Measurements from ENCODE around the gene LAT. TPM values are rescaled to one million over a fixed set of nuclear protein-coding genes. Genes with fewer than 3 reads are reported as not detected.

Gene LAT
- polyA plus RNA-seq, 1 donor from 2014 or later = 6.4 TPM

DNA sequence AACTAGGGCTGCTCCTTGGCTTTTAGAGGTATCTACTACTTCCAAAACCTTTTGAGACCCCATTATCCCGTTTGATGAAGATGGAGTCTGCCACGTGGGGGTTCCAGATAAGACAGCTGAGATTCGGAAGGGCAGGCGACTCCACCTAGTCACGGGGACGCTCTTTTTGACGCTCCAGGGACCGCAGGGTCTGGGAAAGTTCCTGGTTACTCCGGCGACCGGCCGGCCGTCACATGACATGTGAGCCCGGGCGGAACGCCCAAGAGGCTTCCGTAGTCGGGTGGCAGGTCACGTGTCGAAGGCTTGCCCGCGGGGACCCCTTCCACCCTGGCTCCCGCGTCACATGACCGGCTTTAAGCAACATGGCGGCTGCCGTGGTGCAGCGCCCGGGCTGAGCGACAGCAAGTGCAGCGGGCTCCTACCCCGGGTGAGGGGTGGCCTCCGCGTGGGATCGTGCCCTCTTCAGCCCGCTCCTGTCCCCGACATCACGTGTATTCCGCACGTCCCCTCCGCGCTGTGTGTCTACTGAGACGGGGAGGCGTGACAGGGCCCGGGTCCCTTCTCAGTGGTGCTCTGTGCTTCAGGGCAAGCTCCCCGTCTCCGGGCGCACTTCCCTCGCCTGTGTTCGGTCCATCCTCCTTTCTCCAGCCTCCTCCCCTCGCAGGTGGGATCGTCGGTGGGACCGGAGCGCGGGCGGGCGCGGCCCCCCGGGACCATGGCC lies 10.3 kb upstream of the LAT start, which contains the start of gene SPNS1:
SPNS1 (plus strand) TSS at position 342 of the 721 bp plus-strand sequence; CDS start at position 716, 374 bp downstream.
- peak within 1 kb of the TSS; percentile 80 for H3K4me3 ChIP-seq (ENCODE audit: low read length)
- no peaks in the 10 kb centered on the region for H3K9me2 ChIP-seq (ENCODE audit: insufficient read depth, low read length)
- H4K20me1 ChIP-seq (ENCODE audit: insufficient read depth) = no peaks in the 10 kb centered on the region
- H3K4me2 ChIP-seq (ENCODE audit: low read length) = peak within 1 kb of the TSS; percentile 68
- no peak for TF ChIP-seq EZH2 (IDR thresholded peaks at IDR 0.05; ENCODE audit: borderline replicate concordance, insufficient read depth, low read length, poor library complexity, severe bottlenecking)
- no peak for TF ChIP-seq SMC3 (conservative IDR thresholded peaks at IDR 0.05; ENCODE audit: poor library complexity)
- TF ChIP-seq RAD21 (conservative IDR thresholded peaks at IDR 0.05) = no peak
- TF ChIP-seq, protein P1, sequence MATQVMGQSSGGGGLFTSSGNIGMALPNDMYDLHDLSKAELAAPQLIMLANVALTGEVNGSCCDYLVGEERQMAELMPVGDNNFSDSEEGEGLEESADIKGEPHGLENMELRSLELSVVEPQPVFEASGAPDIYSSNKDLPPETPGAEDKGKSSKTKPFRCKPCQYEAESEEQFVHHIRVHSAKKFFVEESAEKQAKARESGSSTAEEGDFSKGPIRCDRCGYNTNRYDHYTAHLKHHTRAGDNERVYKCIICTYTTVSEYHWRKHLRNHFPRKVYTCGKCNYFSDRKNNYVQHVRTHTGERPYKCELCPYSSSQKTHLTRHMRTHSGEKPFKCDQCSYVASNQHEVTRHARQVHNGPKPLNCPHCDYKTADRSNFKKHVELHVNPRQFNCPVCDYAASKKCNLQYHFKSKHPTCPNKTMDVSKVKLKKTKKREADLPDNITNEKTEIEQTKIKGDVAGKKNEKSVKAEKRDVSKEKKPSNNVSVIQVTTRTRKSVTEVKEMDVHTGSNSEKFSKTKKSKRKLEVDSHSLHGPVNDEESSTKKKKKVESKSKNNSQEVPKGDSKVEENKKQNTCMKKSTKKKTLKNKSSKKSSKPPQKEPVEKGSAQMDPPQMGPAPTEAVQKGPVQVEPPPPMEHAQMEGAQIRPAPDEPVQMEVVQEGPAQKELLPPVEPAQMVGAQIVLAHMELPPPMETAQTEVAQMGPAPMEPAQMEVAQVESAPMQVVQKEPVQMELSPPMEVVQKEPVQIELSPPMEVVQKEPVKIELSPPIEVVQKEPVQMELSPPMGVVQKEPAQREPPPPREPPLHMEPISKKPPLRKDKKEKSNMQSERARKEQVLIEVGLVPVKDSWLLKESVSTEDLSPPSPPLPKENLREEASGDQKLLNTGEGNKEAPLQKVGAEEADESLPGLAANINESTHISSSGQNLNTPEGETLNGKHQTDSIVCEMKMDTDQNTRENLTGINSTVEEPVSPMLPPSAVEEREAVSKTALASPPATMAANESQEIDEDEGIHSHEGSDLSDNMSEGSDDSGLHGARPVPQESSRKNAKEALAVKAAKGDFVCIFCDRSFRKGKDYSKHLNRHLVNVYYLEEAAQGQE (IDR thresholded peaks at IDR 0.05; ENCODE audit: borderline replicate concordance) = peak; percentile 90
- TF ChIP-seq MXI1 (conservative IDR thresholded peaks at IDR 0.05; ENCODE audit: poor library complexity, severe bottlenecking) = peak; percentile 96
- peak; percentile 65 for TF ChIP-seq EP300 (conservative IDR thresholded peaks at IDR 0.05; ENCODE audit: poor library complexity, severe bottlenecking)
- TF ChIP-seq POLR2AphosphoS5 (IDR thresholded peaks at IDR 0.05) = peak; percentile 79
- peak; percentile 71 for TF ChIP-seq TAF1 (IDR thresholded peaks at IDR 0.05; ENCODE audit: low read depth)
- TF ChIP-seq, protein P2, sequence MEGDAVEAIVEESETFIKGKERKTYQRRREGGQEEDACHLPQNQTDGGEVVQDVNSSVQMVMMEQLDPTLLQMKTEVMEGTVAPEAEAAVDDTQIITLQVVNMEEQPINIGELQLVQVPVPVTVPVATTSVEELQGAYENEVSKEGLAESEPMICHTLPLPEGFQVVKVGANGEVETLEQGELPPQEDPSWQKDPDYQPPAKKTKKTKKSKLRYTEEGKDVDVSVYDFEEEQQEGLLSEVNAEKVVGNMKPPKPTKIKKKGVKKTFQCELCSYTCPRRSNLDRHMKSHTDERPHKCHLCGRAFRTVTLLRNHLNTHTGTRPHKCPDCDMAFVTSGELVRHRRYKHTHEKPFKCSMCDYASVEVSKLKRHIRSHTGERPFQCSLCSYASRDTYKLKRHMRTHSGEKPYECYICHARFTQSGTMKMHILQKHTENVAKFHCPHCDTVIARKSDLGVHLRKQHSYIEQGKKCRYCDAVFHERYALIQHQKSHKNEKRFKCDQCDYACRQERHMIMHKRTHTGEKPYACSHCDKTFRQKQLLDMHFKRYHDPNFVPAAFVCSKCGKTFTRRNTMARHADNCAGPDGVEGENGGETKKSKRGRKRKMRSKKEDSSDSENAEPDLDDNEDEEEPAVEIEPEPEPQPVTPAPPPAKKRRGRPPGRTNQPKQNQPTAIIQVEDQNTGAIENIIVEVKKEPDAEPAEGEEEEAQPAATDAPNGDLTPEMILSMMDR (IDR thresholded peaks at IDR 0.05; ENCODE audit: poor library complexity, severe bottlenecking) = no peak
- H3K36me3 ChIP-seq (ENCODE audit: insufficient read depth, low read length) = no peaks in the 10 kb centered on the region
- peak within 1 kb of the TSS; percentile 85 for H3K27ac ChIP-seq (ENCODE audit: low read length)
- peaks cover 10% of the 10 kb centered on the region for H3K79me2 ChIP-seq (replicated peaks; ENCODE audit: insufficient read depth, low read length)
- peak within 1 kb of the TSS; percentile 79 for H3K9ac ChIP-seq (ENCODE audit: low read length)
- H3K9me3 ChIP-seq (ENCODE audit: low read length) = no peaks in the 10 kb centered on the region
- no peaks in the 10 kb centered on the region for H3K27me3 ChIP-seq (ENCODE audit: insufficient read depth, low read depth, low read length)
- peak within 1 kb of the TSS; percentile 91 for H2AFZ ChIP-seq (ENCODE audit: low read depth, low read length)
- H3F3A ChIP-seq (ENCODE audit: insufficient read depth, low read length, poor library complexity, severe bottlenecking) = no peaks in the 10 kb centered on the region

DNA sequence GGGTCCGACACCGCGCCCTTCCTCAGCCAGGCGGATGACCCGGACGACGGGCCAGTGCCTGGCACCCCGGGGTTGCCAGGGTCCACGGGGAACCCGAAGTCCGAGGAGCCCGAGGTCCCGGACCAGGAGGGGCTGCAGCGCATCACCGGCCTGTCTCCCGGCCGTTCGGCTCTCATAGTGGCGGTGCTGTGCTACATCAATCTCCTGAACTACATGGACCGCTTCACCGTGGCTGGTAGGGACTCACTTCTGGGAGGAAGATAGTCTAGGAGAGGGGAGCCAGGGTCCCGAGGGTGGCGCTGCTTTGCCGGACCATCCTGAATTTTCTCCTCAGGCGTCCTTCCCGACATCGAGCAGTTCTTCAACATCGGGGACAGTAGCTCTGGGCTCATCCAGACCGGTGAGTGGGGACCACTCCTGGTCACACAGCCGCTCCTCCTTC lies 9.7 kb upstream of the LAT start:
- Histone ChIP-seq H3K4me2 (ENCODE audit: low read length) (peak overlapping the region; percentile 68), H3K27ac (ENCODE audit: low read length) (no peak overlapping the region), H3K4me3 (ENCODE audit: low read length) (peak overlapping the region; percentile 80), H4K20me1 (ENCODE audit: insufficient read depth) (no peaks in the 10 kb centered on the region), H3K9me3 (ENCODE audit: low read length) (no peaks in the 10 kb centered on the region), H3K36me3 (ENCODE audit: insufficient read depth, low read length) (no peaks in the 10 kb centered on the region), H3K9me2 (ENCODE audit: insufficient read depth, low read length) (no peaks in the 10 kb centered on the region), H3K9ac (ENCODE audit: low read length) (peak overlapping the region; percentile 79), H3F3A (ENCODE audit: insufficient read depth, low read length, poor library complexity, severe bottlenecking) (no peaks in the 10 kb centered on the region), H2AFZ (ENCODE audit: low read depth, low read length) (peak overlapping the region; percentile 59), H3K79me2 (replicated peaks; ENCODE audit: insufficient read depth, low read length) (peaks cover 10% of the 10 kb centered on the region), H3K27me3 (ENCODE audit: insufficient read depth, low read depth, low read length) (no peaks in the 10 kb centered on the region)
- TF ChIP-seq TAF1 (IDR thresholded peaks at IDR 0.05; ENCODE audit: low read depth) (no peak), MXI1 (conservative IDR thresholded peaks at IDR 0.05; ENCODE audit: poor library complexity, severe bottlenecking) (no peak), RAD21 (conservative IDR thresholded peaks at IDR 0.05) (no peak), EP300 (conservative IDR thresholded peaks at IDR 0.05; ENCODE audit: poor library complexity, severe bottlenecking) (no peak), POLR2AphosphoS5 (IDR thresholded peaks at IDR 0.05) (no peak), SMC3 (conservative IDR thresholded peaks at IDR 0.05; ENCODE audit: poor library complexity) (no peak), EZH2 (IDR thresholded peaks at IDR 0.05; ENCODE audit: borderline replicate concordance, insufficient read depth, low read length, poor library complexity, severe bottlenecking) (no peak)
- TF ChIP-seq, protein P1 (IDR thresholded peaks at IDR 0.05; ENCODE audit: borderline replicate concordance) = no peak
- TF ChIP-seq, protein P2 (IDR thresholded peaks at IDR 0.05; ENCODE audit: poor library complexity, severe bottlenecking) = no peak

All from neural cell (in vitro differentiated cells).